Liver (tissue), 9 donors: ENCODE measurements around the gene ASIC2. TPM values are rescaled to one million over a fixed set of nuclear protein-coding genes. Genes with fewer than 3 reads are reported as not detected.

Source experiments
- DNase-seq: peaks from one replicate; pipeline ENCODE4 v3.0.0-alpha.2; 2017; ENCODE audit warnings: low spot score
- H3K27ac ChIP-seq, 2 donors: one replicate each; pipeline ENCODE4 v1.7.0; 2013; ENCODE audit warnings: inconsistent platforms in 2 of 2, low read length in 2 of 2, control low read depth in 1 of 2, low read depth in 1 of 2, mild to moderate bottlenecking in 1 of 2
- H3K27me3 ChIP-seq, 4 donors: one replicate each; pipeline versions ENCODE4 v1.6.1 to v1.7.0; 2013; ENCODE audit warnings: low read length in 3 of 4, inconsistent platforms in 1 of 4, mild to moderate bottlenecking in 1 of 4, moderate library complexity in 1 of 4; ENCODE audit not compliant: control insufficient read depth in 4 of 4, insufficient read depth in 4 of 4
- H3K36me3 ChIP-seq, 4 donors: one replicate each; pipeline versions ENCODE4 v1.6.1 to v1.7.0; 2013; ENCODE audit warnings: low read length in 3 of 4, mild to moderate bottlenecking in 3 of 4, low read depth in 1 of 4, moderate library complexity in 1 of 4; ENCODE audit not compliant: control insufficient read depth in 4 of 4, insufficient read depth in 3 of 4
- H3K4me1 ChIP-seq, 4 donors: one replicate each; pipeline versions ENCODE4 v1.6.1 to v1.7.0; 2013; ENCODE audit warnings: low read length in 3 of 4, mild to moderate bottlenecking in 3 of 4, moderate library complexity in 1 of 4; ENCODE audit not compliant: control insufficient read depth in 4 of 4, insufficient read depth in 4 of 4
- H3K4me3 ChIP-seq, 3 donors: one replicate each; pipeline versions ENCODE4 v1.6.1 to v1.7.0; 2013; ENCODE audit warnings: low read length in 3 of 3, control low read depth in 1 of 3, low read depth in 1 of 3, mild to moderate bottlenecking in 1 of 3
- H3K9ac ChIP-seq, 2 donors: one replicate each; pipeline ENCODE4 v1.7.0; 2013; ENCODE audit warnings: low read length in 2 of 2, mild to moderate bottlenecking in 2 of 2, moderate library complexity in 2 of 2, control low read depth in 1 of 2, low read depth in 1 of 2
- H3K9me3 ChIP-seq, 4 donors: one replicate each; pipeline versions ENCODE4 v1.6.1 to v1.7.0; 2013; ENCODE audit warnings: low read length in 3 of 4; ENCODE audit not compliant: control insufficient read depth in 4 of 4
- CTCF ChIP-seq: fragments of 150-350 bp; IDR thresholded peaks from 2 replicates; pipeline ENCODE4 v1.5.1; 2017; ENCODE audit warnings: improper control_type of control experiment, low read depth, low read length; ENCODE audit not compliant: missing input control
- FOXA1 ChIP-seq: IDR thresholded peaks from 2 replicates; pipeline ENCODE4 v1.6.1; 2016; ENCODE audit warnings: antibody characterized with exemption
- FOXA2 ChIP-seq: IDR thresholded peaks from 2 replicates; pipeline ENCODE4 v1.6.1; 2016; ENCODE audit warnings: antibody characterized with exemption
- GABPA ChIP-seq, 2 donors: IDR thresholded peaks in 1 of 2; conservative IDR thresholded peaks in 1 of 2; 2 replicates each; pipeline ENCODE4 v1.6.1; 2016; ENCODE audit warnings: antibody characterized with exemption in 2 of 2, mild to moderate bottlenecking in 1 of 2, moderate library complexity in 1 of 2
- HNF4A ChIP-seq, 2 donors: conservative IDR thresholded peaks; 2 replicates each; pipeline ENCODE4 v1.6.1; 2016; ENCODE audit warnings: antibody characterized with exemption in 2 of 2, mild to moderate bottlenecking in 2 of 2
- HNF4G ChIP-seq: IDR thresholded peaks from 2 replicates; pipeline ENCODE4 v1.6.1; 2016; ENCODE audit warnings: antibody characterized with exemption
- JUND ChIP-seq, 2 donors: IDR thresholded peaks; 2 replicates each; pipeline ENCODE4 v1.6.1; 2016; ENCODE audit warnings: antibody characterized with exemption in 2 of 2
- MAX ChIP-seq: IDR thresholded peaks from 2 replicates; pipeline ENCODE4 v1.6.1; 2016; ENCODE audit warnings: antibody characterized with exemption
- NR2F2 ChIP-seq: IDR thresholded peaks from 2 replicates; pipeline ENCODE4 v1.6.1; 2016; ENCODE audit warnings: antibody characterized with exemption
- REST ChIP-seq: IDR thresholded peaks from 2 replicates; pipeline ENCODE4 v1.6.1; 2016; ENCODE audit warnings: antibody characterized with exemption, mild to moderate bottlenecking
- RXRA ChIP-seq, 2 donors: IDR thresholded peaks; 2 replicates each; pipeline ENCODE4 v1.6.1; 2017 to 2018; ENCODE audit warnings: antibody characterized with exemption in 2 of 2, mild to moderate bottlenecking in 1 of 2
- SP1 ChIP-seq: IDR thresholded peaks from 2 replicates; pipeline ENCODE4 v1.6.1; 2018; ENCODE audit warnings: antibody characterized with exemption, mild to moderate bottlenecking
- YY1 ChIP-seq: IDR thresholded peaks from 2 replicates; pipeline ENCODE4 v1.6.1; 2016; ENCODE audit warnings: antibody characterized with exemption, mild to moderate bottlenecking
- ZBTB33 ChIP-seq: IDR thresholded peaks from 2 replicates; pipeline ENCODE4 v1.6.1; 2016; ENCODE audit warnings: antibody characterized with exemption
- WGBS: extraction: QIAGEN DNeasy Blood & Tissue Kit; methylation state at CpG from one replicate; pipeline ENCODE4 v1.1.7; 2013; 5-methylcytosine and 5-hydroxymethylcytosine counted together
- polyA plus RNA-seq, 2 donors: library from polyadenylated mRNA; stranded (reverse) in 1 of 2; unstranded in 1 of 2; fragments of 200-250 nt in 1 of 2; fragments of >200 nt in 1 of 2; fragmentation: Nextera tagmentation in 1 of 2; extraction: Ambion mirVana in 1 of 2; gene quantifications; one replicate each; pipeline versions ENCODE4 v1.2.1 to v1.2.3, GENCODE V29; 2013 to 2015
- total RNA-seq, 2 donors: library from RNA; depleted of rRNA; stranded (reverse); fragments of >200 nt; gene quantifications; one replicate each; pipeline ENCODE4 v1.2.3, GENCODE V29; 2014
- donor health status: healthy.
- donor health status: healthy.
- donor health status: healthy.
- donor health status: healthy.
- donor health status: healthy.

The ASIC2 gene
- total and polyA plus RNA-seq, 4 donors = under 0.01 TPM; not detected in 3

GRCh38 chr17:33290253-33290652, 2.8 kb downstream of the ASIC2 start (continued):
- TF ChIP-seq ZBTB33 = no peak
- no peak for TF ChIP-seq HNF4G

- Histone ChIP-seq H3K27me3 (peaks cover 0 to 17% (median 7%) of the 10 kb centered on the region in 4 donors), H3K9ac (no peak overlapping the region), H3K4me1 (peaks cover 0 to 13% (median under 1%) of the 10 kb centered on the region in 4 donors), H3K9me3 (no peaks in the 10 kb centered on the region), H3K27ac (no peak overlapping the region), H3K4me3 (no peak overlapping the region), H3K36me3 (no peaks in the 10 kb centered on the region)
- TF ChIP-seq SP1 (no peak), NR2F2 (no peak), CTCF (no peak), YY1 (no peak), GABPA (IDR thresholded peaks at IDR 0.05 in 1 of 2, conservative IDR thresholded peaks at IDR 0.05 in 1 of 2) (no peak), RXRA (IDR thresholded peaks at IDR 0.05) (no peak), ZBTB33 (no peak), FOXA2 (no peak), JUND (IDR thresholded peaks at IDR 0.05) (no peak), HNF4G (no peak)
- DNase-seq = no peak
- 22% methylated on average over 1 of the region's 1 CpG for WGBS
Observed at GRCh38 chr17:33288954-33289353, 4.1 kb downstream of the ASIC2 start.

- no peaks in the 10 kb centered on the region for H3K36me3 ChIP-seq
- WGBS = 52% methylated on average over 3 of the region's 3 CpGs
- H3K4me3 ChIP-seq = no peak overlapping the region
- H3K27ac ChIP-seq = no peak overlapping the region
- H3K9ac ChIP-seq = no peak overlapping the region
- no peaks in the 10 kb centered on the region for H3K9me3 ChIP-seq
- DNase-seq = no peak
- peaks cover 0 to 12% (median 5%) of the 10 kb centered on the region in 4 donors for H3K27me3 ChIP-seq
- H3K4me1 ChIP-seq = peaks cover 0 to 10% (median under 1%) of the 10 kb centered on the region in 4 donors
- TF ChIP-seq HNF4A (conservative IDR thresholded peaks at IDR 0.05) (no peak), FOXA1 (no peak), MAX (no peak), REST (no peak), CTCF (no peak), FOXA2 (no peak), JUND (IDR thresholded peaks at IDR 0.05) (no peak), HNF4G (no peak), ZBTB33 (no peak), RXRA (IDR thresholded peaks at IDR 0.05) (no peak), GABPA (IDR thresholded peaks at IDR 0.05 in 1 of 2, conservative IDR thresholded peaks at IDR 0.05 in 1 of 2) (no peak), NR2F2 (no peak)
Observed at GRCh38 chr17:33287096-33287725, 5.9 kb downstream of the ASIC2 start.
